ENCODE measurements around the gene SEMA3A. TPM values are rescaled to one million over a fixed set of nuclear protein-coding genes. Genes with fewer than 3 reads are reported as not detected.
"Not testable (repeated sequence)": the region's sequence is repeated elsewhere in the genome, so short reads cannot be mapped to it uniquely, and the experiment has no call there.

Gene SEMA3A
- total RNA-seq, 1 donor from 2014 or later, result 80.2 TPM

- peak; percentile 42 for DNase-seq
Observed at GRCh38 chr7:84058311-84059076, 136.1 kb downstream of the SEMA3A start.

- DNase-seq, result no peak
Observed at GRCh38 chr7:84057576-84057975, 137.0 kb downstream of the SEMA3A start.

- DNase-seq, result no peak
Observed at GRCh38 chr7:84055904-84056605, 138.5 kb downstream of the SEMA3A start.

GRCh38 chr7:84055199-84055598, 139.4 kb downstream of the SEMA3A start:
- not testable (repeated sequence) for DNase-seq

- peak; percentile 40 for DNase-seq
Observed at GRCh38 chr7:84049071-84049836, 145.3 kb downstream of the SEMA3A start.

- DNase-seq, result no peak
Observed at GRCh38 chr7:84047085-84047484, 147.5 kb downstream of the SEMA3A start.

GRCh38 chr7:84044834-84045233, 149.8 kb downstream of the SEMA3A start:
- no peak for DNase-seq

GRCh38 chr7:84043661-84044191, 150.9 kb downstream of the SEMA3A start:
- no peak for DNase-seq

GRCh38 chr7:84042110-84042539, 152.5 kb downstream of the SEMA3A start:
- peak; percentile 89 for DNase-seq

- DNase-seq, result no peak
Observed at GRCh38 chr7:84041649-84042048, 152.9 kb downstream of the SEMA3A start.

- DNase-seq, result no peak
Observed at GRCh38 chr7:84040355-84040754, 154.2 kb downstream of the SEMA3A start.

GRCh38 chr7:84039432-84039831, 155.2 kb downstream of the SEMA3A start:
- no peak for DNase-seq

- DNase-seq, result no peak
Observed at GRCh38 chr7:84027678-84028077, 166.9 kb downstream of the SEMA3A start.

GRCh38 chr7:84025332-84025927, 169.2 kb downstream of the SEMA3A start:
- peak; percentile 83 for DNase-seq

- no peak for DNase-seq
Observed at GRCh38 chr7:84022684-84023308, 171.8 kb downstream of the SEMA3A start.

GRCh38 chr7:84022009-84022408, 172.6 kb downstream of the SEMA3A start:
- no peak for DNase-seq

GRCh38 chr7:84021292-84021908, 173.2 kb downstream of the SEMA3A start:
- no peak for DNase-seq

- no peak for DNase-seq
Observed at GRCh38 chr7:84017651-84018050, 176.9 kb downstream of the SEMA3A start.

GRCh38 chr7:84013616-84014240, 180.9 kb downstream of the SEMA3A start:
- DNase-seq, result no peak

- DNase-seq, result no peak
Observed at GRCh38 chr7:84009782-84010181, 184.8 kb downstream of the SEMA3A start.

- DNase-seq, result no peak
Observed at GRCh38 chr7:84009051-84009450, 185.5 kb downstream of the SEMA3A start.

Data from dermis blood vessel endothelial cell (primary cell).